Measurements from ENCODE around the gene SPIRE2.
"Not testable (repeated sequence)": the region's sequence is repeated elsewhere in the genome, so short reads cannot be mapped to it uniquely, and the experiment has no call there.

Gene SPIRE2

GRCh38 chr16:89808475-89808874 lies 19.8 kb upstream of the SPIRE2 start:
- no peak for DNase-seq

- no peak for DNase-seq
These were observed 17.0 kb upstream of the SPIRE2 start for GRCh38 chr16:89811321-89811720.

GRCh38 chr16:89815639-89816348 lies 12.5 kb upstream of the SPIRE2 start:
- DNase-seq: no peak

- DNase-seq: not testable (repeated sequence)
These were observed 9.3 kb upstream of the SPIRE2 start for GRCh38 chr16:89818851-89819403.

- DNase-seq: not testable (repeated sequence)
These were observed 8.8 kb upstream of the SPIRE2 start for GRCh38 chr16:89819448-89819847.

- DNase-seq: no peak
These were observed 6.7 kb upstream of the SPIRE2 start for GRCh38 chr16:89821438-89822187.

GRCh38 chr16:89822188-89823086 lies 5.8 kb upstream of the SPIRE2 start:
- DNase-seq: no peak

- DNase-seq: no peak
These were observed 5.0 kb upstream of the SPIRE2 start for GRCh38 chr16:89823087-89823823.

- DNase-seq: not testable (repeated sequence)
These were observed 4.5 kb upstream of the SPIRE2 start for GRCh38 chr16:89823824-89824148.

- no peak for DNase-seq
These were observed 1.5 kb upstream of the SPIRE2 start for GRCh38 chr16:89826531-89827382.

GRCh38 chr16:89827383-89828198 lies 684 bp upstream of the SPIRE2 start:
- no peak for DNase-seq

- no peak for DNase-seq
These were observed 775 bp downstream of the SPIRE2 start for GRCh38 chr16:89828870-89829629.

GRCh38 chr16:89829630-89830437 lies 1.6 kb downstream of the SPIRE2 start:
- DNase-seq: no peak

- DNase-seq: no peak
These were observed 3.6 kb downstream of the SPIRE2 start for GRCh38 chr16:89831810-89832328.

GRCh38 chr16:89833664-89834363 lies 5.5 kb downstream of the SPIRE2 start:
- not testable (repeated sequence) for DNase-seq

- DNase-seq: not testable (repeated sequence)
These were observed 6.6 kb downstream of the SPIRE2 start for GRCh38 chr16:89834813-89835363.

GRCh38 chr16:89836484-89836883 lies 8.2 kb downstream of the SPIRE2 start:
- not testable (repeated sequence) for DNase-seq
